Islet of Langerhans (tissue), 1 donor: Measurements from ENCODE around the gene NEDD9.

Experiments used
- FAIRE-seq: peaks from one replicate; lab custom pipeline; 2011; peaks lifted over from hg19 to GRCh38; lab: Jason Lieb, UNC

Gene NEDD9

GRCh38 chr6:11233673-11234573 is 1.5 kb upstream of the NEDD9 start:
- FAIRE-seq, result no peak

- FAIRE-seq, result no peak
Measured at GRCh38 chr6:11232770-11233626, 530 bp upstream of the NEDD9 start.

GRCh38 chr6:11231564-11232192 is 790 bp downstream of the NEDD9 start:
- no peak for FAIRE-seq

- FAIRE-seq, result no peak
Measured at GRCh38 chr6:11231108-11231463, 1.4 kb downstream of the NEDD9 start.

GRCh38 chr6:11230158-11231107 is 2.0 kb downstream of the NEDD9 start:
- FAIRE-seq, result no peak

- no peak for FAIRE-seq
Measured at GRCh38 chr6:11229655-11230046, 2.8 kb downstream of the NEDD9 start.

- no peak for FAIRE-seq
Measured at GRCh38 chr6:11228935-11229654, 3.4 kb downstream of the NEDD9 start.

- FAIRE-seq, result no peak
Measured at GRCh38 chr6:11227698-11228097, 4.8 kb downstream of the NEDD9 start.

- FAIRE-seq, result no peak
Measured at GRCh38 chr6:11226005-11226404, 6.5 kb downstream of the NEDD9 start.

- FAIRE-seq, result no peak
Measured at GRCh38 chr6:11224966-11225463, 7.5 kb downstream of the NEDD9 start.

GRCh38 chr6:11224252-11224965 is 8.1 kb downstream of the NEDD9 start:
- FAIRE-seq, result no peak

- FAIRE-seq, result no peak
Measured at GRCh38 chr6:11223286-11223864, 9.1 kb downstream of the NEDD9 start.

- no peak for FAIRE-seq
Measured at GRCh38 chr6:11222385-11223277, 9.8 kb downstream of the NEDD9 start.

GRCh38 chr6:11221623-11222384 is 10.7 kb downstream of the NEDD9 start:
- no peak for FAIRE-seq

GRCh38 chr6:11219400-11219834 is 13.1 kb downstream of the NEDD9 start:
- no peak for FAIRE-seq

GRCh38 chr6:11218538-11219399 is 13.7 kb downstream of the NEDD9 start:
- FAIRE-seq, result no peak

- no peak for FAIRE-seq
Measured at GRCh38 chr6:11218102-11218442, 14.4 kb downstream of the NEDD9 start.
